Right forelimb (tissue), 1 donor: ENCODE results near the gene QKI.

Experiments
- DNase-seq: peaks from one replicate; pipeline ENCODE4 v3.0.0-alpha.2; 2018

QKI gene

DNA sequence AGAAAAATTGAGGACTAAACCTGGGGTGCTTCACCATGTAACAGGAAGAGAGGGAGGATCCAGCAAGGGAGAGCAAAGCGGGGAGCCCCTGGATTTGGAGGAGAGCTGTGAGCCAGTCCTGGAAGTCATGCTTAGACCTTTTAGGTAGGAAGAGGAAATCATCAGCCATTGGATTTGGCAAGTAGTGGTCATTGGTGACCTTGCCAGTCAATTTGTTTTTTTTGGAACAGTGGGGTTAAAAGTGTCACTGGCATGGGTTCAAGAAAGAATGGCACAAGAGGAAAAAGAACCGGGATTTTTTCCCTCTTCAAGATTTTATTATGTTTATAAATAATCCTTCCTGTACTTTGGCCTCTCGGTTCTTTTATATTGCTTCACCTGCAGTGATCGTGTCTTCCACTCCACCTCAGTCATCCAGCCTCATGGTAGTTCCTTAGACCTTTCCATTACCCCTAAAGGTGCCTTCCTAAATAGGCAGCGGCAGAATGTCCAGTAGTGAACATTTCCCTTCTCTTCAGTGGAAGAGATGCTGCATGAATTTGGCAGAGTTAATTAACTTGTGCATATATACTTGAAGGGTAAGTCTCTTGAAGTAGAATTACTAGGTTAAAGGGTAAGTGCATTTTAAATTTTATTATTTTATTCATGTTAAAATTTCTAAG lies 124.7 kb downstream of the QKI start:
- no peak for DNase-seq

DNA sequence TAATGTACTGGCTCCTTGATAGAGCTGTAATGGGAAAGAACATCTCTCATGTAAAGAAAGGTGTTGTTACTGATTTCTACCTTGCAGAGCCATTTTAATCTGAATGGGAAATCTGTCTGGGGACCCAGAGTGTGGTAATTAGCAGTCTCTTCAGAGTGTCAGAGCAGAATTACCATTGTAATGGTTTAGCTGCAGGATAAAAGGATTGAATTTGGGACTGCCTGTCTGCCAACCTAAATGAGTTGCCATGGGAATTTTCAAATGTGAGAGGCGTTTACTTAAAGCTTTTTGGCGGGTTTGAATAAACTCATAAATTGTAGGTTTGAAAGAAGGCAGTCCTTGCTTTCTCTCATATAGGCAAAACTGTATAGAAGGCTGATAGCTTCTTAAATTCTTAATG lies 128.8 kb downstream of the QKI start:
- DNase-seq: no peak

DNA sequence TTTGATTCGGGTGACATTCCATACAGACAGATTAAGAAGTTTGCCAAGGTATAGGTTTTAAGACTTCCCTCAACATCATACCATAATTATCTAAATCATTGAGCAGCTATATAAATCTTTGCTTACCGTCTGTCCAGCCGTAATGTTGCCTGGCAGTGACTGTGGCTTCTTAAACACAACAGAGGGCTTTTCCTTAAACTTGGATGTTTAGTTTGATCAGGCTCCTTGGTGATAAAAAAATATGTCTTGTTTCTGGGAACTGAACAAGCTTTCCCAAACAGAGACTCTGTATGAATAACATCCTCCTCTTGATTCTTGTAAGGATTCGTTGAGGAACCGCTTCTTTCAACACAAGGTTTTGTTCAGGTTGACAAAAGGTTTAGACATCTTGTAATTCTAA lies 130.9 kb downstream of the QKI start:
- DNase-seq: no peak

DNA sequence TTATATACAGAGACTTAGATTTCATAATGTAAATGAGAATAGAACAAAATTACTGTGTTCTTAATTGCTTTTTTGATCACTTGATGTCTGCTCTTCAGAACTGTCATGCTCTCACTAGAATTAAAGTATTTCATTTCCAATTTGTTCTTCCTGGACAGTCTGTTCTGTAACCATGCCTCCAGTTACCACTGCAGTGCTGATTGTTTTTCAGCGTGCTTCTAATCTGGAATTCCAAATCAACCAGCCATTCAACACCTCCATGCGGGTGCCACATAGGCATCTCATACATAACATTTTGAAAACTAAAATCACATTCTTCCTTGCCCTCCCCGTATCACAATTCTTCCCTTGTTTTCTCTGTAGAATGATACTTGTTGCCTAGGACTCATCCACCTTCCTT lies 132.8 kb downstream of the QKI start:
- DNase-seq: no peak

DNA sequence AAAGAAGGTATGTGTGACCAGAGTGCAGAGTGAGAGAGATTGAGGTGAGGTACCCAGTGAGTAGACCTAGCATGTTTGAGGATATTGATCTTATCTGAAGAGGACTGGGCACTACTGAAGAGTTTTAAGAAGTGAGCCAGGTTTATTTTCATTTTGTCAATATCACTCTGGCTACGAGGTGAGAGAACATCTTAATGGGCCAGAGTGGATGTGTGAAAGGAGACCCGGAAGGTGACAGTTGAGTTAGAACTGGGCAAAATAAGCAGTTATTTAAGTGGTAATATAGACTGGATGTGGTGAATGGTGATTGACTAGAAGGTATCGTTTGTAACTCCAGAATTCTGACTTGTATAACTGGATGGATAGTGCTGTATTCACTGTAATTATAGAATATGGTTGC lies 134.1 kb downstream of the QKI start:
- no peak for DNase-seq

DNA sequence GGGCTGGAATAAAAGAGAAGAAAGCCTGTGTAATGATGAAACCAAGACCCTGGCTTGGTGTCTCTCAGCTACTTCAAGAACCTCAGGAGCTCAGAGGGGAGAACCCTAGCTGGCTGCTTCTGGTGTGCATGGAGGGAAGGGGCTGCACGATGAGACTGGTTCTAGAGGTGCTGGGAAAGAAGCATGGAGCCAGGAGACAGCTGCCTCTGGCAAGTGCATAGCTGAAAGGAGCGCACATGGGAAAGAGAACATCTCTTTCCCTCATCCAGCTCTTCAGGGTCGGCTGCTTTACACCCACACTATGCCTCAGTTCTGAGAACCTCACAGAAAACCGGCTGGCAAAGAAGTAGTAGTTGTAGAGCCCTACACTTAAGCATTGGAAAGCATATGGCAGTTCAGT lies 139.5 kb downstream of the QKI start:
- DNase-seq: no peak

DNA sequence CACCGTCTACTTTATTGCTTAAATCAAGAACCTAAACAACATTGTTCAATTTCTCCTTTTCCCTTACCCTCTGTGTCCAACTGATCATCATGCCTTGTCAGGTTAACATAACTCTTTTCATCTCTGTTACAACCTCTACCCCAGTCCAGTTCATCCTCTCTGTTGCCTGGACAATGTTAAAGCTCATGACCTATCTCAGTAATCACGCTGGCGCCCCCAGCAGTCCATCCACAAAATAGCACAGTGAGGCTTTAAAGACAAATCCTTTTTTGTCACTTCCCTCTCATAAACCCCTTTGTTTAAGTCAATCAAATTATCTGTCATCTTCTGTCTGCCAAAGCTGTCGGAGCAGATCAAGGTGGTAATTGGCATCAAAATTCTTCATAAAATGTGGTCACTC lies 140.1 kb downstream of the QKI start:
- DNase-seq: no peak

DNA sequence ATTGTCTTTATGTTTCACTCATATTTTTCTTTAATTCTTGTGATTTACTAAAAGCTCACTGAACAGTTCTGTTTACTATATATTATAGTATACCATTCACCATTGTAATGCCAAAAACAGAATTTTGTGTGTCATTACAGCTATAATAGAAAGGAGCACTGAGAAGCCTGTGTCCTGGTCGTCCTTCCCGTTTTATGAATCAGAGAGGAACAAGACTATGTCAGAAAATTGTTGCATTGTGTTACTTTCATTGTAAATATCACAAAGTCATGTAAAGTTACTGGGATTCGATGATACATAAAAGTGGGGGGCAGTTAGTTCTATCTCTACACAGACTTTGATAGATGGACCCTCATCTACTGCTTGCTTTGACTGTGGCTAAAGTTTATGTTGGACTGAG lies 145.1 kb downstream of the QKI start:
- DNase-seq: no peak

DNA sequence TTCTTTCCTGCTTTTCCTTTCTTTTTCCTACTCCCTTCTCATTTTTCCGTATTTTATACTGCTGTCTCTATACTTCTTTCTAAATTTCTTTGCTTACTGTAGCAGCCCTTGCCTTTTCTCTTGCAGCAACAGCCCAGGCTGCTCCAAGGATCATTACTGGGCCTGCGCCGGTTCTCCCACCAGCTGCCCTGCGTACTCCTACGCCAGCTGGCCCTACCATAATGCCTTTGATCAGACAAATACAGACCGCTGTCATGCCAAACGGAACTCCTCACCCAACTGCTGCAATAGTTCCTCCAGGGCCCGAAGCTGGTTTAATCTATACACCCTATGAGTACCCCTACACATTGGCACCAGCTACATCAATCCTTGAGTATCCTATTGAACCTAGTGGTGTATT lies 148.8 kb downstream of the QKI start:
- DNase-seq: no peak

DNA sequence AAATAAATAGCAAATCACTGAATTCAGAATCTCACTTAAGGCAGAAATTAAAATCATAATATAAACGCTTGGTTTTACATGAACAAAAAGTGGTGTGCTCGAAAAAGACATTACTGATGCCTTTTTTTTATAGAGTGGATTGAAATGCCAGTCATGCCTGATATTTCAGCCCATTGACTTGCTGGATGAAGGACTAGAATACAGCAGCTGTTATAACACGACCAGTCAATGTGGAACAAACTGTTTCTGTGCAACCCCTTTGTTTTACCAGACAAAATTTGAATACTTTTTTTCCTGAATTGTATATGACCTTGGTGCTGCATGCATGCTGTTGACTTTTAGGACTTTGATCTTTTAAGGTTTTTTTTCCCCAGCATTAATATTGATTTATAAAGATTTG lies 150.0 kb downstream of the QKI start:
- no peak for DNase-seq

DNA sequence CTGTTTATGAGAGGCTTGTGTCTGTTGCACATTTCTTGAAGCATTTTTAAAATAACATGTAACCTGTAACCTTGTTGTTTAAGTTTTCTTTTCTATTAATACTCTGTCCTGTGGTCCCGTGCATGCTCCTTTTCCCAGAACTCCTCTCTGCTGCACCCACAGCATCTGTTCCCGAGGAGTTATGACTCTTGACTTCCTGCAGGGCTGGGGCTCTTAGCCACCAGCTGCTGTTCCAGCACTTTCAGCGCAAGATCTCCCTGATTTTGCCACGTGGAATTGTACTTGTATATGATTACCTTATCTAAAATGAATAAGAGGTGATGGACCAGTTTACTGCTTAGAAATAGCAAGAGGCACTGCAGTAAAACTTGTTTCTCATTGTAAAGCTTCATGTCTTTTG lies 150.6 kb downstream of the QKI start:
- no peak for DNase-seq

DNA sequence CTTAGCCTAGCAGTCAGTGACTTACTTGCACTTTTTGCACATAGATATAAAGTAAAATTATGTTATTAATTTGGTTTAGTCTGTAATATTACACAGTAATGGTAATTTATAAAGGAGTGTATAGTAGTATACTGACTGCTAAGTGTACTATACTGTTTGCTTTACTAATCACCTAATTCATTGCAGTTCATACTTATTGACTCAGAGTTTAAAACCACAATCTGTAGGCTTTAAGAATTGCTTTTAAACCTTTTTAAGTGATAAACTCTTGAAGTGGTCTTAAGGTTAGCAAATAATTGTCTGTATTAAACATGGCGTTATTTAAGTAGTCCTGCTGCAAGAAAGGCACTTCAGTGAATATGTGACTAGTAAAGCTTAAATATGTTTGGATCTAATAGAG lies 151.5 kb downstream of the QKI start:
- DNase-seq: no peak

DNA sequence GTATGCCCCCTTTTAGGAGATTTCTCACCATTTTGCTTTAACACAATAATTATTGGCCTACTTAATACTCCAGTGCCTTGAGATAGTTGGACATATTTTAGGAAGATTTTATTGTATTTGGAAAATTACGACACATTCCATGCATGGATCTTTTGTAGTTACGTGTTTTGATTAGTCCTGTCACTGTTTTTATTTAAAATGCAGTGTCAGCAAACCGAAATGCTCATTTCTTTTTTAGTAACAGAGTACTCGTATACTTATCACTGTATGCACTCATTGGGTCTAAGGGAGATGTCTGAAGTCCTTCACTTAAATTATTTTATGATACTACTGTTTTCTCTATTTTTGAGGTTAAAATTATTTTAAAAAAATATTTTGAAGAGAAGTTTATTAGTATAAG lies 153.8 kb downstream of the QKI start:
- DNase-seq: no peak

DNA sequence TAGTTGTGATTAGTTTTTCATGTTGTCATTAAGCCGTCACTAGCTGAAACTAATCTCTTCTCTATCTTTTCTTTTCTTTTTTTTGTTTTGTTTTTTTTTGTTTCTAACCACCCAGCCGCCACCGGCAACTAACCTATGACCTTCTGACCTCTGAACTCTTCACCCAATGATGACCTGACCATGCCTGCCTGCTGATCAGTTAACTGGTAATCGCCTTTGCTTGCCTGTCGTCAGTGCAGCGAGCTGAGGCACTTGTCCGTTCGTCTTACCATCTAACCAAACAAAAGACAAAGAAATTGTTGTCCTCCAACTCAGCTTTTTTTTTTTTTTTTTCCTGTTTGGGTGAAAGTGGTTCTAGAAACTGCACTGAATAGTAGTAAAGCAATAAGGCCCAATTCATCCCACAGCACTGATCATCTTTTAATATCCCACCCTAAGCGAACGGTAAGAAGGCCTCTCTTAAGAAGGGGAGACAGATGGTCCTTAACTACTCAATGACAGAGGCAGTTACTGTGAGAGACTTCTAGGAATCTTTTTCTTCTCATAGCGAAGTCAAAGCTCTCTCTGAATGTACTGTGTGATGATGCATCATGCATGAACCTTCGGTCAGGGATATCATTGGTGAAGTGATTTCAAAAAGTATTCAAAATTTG lies 156.2 kb downstream of the QKI start:
- DNase-seq: no peak

DNA sequence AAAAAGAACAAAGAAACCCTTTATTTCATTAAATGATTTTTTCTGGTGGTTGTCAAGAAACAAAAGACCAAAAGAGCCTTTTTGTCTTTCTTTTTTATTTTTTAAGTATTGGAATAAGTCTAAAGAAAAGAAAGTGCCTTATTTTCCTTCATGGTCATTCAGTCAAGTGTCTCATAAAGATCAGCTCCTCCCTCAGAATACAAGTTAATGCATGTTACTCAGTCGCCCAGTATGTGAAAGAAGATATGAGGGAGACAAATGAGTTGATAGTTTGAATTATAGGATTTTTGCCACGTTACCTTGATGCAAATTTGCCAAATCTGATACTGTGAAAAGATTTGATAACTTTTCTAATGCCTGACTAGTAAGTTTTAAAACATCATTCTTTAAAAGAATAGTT lies 157.2 kb downstream of the QKI start:
- DNase-seq: no peak

DNA sequence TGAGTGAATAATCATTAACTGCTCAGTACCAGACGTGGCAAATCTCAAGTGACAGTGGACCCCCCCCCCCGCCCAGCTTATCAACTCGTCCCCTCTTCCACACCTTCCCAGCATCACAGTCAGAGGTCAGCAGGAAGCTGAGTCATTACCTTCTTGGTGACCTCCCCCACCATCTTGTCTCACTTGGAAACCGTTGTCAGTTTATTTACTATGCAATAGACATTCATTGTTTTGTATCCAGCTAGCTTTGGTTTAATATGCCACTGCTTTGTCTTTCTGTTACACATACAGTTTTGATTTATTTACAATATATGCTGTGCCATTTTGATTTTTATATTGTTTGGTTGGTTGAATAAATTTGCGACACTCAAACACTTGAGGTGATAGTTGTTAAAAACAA lies 158.1 kb downstream of the QKI start:
- no peak for DNase-seq

DNA sequence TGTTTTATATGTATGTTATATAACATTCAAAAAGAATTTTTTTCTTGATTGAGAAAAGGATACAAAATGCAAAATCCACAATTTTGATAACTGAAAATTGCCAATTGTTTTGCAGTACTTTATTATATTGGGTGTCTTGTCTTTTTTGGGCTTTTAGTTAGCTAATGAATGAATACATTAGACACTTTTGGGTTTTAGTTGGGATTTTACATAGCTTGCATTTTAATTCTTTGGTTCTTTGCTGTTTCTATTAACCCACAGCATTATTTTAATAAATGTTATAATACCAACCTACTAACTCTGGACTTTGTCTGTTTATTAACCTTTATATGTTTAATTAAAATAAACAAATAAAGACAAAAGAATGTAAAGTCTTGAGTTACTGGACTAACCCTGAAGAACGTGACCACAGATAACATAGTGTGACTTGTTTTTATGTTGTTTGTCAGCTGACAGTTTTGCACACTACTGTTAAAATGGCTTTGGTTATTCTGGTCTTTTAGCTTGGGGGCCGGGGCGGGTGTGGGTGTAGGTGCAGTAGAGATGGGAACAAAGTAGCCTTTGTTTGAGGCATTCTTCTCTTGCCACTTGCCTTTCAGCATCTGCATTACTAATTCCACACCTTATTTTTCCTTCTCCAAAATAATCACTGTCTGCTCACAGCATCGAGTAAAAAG lies 159.1 kb downstream of the QKI start:
- no peak for DNase-seq

DNA sequence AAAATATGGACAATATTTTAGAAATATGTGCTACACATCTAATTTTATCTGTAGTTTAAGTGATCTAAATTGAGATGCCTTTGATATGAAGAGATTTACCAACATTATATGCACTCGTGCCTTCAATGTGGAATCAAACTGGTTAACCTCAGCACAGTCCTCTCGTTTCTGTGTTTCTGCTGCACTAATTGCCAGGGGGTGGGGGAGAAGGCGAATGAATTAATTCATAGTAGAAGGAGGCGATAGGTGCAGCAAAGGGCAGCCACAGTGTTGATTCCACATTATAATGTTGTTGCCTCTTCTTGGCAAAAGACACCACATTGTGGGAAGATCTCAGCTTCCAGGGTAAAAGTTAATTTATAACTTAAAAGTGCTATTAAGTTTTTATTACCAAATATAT lies 161.6 kb downstream of the QKI start:
- DNase-seq: no peak

DNA sequence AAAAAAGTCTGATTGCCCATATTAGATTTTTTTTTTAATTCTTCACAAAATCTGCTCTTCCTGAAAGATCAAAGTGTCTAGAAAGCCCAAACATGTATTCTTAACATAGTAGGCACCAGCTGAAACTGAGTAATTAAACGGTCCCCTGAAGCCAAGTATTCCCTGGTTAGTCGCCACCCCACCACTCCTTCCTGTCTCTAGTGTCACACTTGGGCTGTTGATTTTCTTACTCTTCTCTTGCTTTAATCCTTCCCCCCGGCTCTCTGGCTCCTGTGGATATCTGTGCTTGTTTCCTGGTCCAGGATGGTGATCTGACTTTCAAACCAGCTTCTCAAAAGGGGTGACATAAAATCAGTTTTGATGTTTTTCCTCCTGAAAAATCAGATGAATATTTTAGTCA lies 162.9 kb downstream of the QKI start:
- no peak for DNase-seq

DNA sequence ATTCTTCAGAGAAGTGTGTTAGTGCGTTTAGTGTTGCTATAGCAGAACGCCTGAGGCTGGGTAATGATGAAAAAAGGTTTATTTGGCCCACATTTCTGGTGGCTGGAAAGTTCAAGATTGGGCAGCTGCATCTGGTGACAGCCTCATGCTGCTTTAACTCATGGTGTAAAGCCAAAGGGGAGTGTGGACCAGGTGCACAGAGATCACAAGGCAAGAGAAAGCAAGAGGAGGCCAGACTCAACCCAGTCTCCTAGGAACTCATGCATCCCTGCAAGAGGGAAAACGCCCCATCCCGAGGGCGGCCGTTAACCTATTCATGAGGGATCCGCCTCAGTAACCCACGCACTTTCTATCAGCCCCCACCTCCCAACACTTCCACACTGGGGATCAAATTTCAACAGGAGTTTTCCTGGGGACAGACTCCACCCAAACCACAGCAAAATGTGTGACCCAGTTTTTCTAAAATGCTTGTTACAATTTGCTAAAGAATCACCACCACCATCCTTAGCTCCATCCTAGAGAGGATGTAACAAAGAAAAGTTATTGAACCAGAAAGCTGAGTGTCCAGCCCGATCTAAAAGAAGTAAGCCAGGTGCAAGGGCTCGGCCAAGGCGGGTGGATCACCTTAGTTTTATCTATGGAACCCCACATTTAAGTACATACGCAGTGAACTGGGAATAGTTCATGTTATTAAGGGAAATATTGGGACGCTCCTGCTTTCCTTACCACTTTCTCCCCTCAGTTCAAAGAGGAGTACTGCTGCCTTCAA lies 164.8 kb downstream of the QKI start:
- no peak for DNase-seq

DNA sequence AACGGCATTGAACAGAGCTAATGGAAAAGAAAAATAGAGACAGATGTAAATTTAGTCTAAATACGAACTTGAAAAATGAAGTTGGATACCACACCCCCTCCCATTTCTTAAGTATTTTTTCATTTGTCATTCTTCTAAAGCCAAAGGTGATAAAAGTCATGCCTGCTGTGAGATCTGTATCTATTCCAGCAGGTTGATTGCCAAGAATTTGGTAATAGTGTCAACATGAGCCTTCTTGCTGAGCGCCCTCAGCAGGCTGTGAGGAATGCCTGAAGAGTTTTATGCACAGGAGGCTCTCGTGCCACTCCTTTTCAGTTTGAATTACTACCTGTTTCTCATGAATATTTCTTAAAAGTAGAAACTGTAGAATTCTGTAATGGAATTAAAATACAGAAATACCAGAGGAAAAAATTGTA lies 165.4 kb downstream of the QKI start:
- no peak for DNase-seq

DNA sequence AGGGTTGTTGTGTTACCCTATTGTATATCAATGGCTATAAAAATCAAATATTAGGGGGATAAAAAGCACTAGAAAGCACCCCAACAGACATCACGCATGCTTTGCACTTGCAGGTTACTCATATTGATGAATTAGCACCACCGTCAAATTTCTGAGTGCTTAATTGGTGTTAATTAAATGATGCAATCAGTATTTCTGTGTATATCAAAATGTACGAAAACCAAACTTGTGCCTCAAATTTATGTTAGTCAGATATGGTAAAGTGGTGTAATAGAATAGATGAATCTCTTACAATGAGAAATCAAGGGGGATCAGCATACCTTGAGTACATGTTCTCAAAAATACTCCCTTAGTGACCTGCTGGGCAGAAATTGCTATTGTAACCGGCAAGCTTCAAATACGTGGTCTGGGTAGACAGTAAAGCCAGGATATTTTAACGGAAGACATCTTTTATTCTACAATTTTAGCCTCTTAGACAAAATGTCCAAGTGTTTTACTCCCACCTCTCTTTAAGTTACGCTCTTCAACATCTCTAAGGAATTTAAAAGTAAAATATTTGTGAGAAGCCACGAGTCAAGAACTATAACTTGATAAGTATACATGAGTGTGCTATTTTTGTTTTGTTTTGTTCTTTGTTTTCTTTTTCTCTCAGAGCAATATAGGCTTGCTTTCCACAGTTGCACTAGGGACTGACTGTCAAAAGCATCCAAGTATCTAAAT lies 166.0 kb downstream of the QKI start:
- no peak for DNase-seq

DNA sequence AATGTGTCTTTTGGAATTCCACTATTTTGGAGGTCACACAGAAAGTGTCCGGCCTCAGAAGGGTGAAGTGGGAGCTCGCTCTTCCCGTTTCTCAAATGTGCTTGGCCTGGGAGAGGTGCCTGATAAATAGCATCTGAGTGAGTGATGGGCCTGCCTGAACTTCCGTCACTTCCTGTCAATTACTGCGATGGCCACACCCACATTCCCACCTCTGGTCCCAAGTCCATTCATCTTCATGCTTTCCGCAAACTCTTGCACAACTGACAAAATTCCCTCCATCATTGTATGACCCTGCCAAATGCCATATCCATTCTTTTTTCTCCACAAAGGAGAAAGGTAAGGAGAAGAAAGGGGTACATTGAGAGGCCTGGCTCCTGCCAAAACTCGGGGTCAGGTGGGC lies 169.0 kb downstream of the QKI start:
- DNase-seq: no peak
